ENCODE results near the gene LRP11.
"Not testable (repeated sequence)": the region's sequence is repeated elsewhere in the genome, so short reads cannot be mapped to it uniquely, and the experiment has no call there.

LRP11 gene, protein sequence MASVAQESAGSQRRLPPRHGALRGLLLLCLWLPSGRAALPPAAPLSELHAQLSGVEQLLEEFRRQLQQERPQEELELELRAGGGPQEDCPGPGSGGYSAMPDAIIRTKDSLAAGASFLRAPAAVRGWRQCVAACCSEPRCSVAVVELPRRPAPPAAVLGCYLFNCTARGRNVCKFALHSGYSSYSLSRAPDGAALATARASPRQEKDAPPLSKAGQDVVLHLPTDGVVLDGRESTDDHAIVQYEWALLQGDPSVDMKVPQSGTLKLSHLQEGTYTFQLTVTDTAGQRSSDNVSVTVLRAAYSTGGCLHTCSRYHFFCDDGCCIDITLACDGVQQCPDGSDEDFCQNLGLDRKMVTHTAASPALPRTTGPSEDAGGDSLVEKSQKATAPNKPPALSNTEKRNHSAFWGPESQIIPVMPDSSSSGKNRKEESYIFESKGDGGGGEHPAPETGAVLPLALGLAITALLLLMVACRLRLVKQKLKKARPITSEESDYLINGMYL

DNA sequence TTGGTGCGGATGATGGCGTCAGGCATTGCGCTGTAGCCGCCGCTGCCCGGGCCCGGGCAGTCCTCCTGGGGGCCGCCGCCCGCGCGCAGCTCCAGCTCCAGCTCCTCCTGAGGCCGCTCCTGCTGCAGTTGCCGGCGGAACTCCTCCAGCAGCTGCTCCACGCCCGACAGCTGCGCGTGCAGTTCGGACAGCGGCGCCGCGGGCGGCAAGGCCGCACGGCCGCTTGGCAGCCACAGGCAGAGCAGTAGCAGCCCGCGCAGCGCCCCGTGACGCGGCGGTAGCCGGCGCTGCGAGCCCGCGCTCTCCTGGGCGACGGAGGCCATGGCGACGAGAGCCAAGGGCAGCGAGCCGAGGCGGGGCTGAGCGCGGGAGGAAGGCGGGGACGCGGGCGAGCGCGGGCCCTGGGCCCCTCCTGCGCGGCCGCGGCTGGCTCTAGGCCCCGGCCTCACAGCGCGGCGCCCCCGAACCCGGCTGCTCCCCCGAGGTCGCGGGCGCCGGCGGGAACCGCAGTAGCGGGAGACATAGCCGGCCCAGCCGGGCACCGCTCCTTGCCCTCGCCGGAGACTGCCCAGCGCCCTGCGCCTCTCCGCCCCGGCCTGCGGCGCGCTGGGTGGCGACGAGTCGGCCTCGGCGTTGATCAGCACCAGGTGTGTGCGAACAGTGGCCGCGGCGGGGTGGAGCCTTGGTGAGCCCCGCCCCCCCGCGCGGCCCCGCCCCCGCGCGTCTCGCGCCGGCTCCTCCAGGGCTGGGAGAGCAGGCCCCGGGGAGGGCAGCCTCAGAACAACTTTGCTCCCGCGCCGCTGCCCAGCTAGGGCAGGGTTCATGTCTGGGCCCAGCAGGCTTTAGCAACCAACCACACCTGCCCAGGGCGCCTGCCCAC lies at the start of gene LRP11:
Gene LRP11 (minus strand): TSS at position 662 of the 880 bp plus-strand sequence. CDS start 339 bp downstream, at position 323.
- peak; percentile 50 to 64 for DNase-seq (ENCODE audit: low read depth in 2 of 2)

DNA sequence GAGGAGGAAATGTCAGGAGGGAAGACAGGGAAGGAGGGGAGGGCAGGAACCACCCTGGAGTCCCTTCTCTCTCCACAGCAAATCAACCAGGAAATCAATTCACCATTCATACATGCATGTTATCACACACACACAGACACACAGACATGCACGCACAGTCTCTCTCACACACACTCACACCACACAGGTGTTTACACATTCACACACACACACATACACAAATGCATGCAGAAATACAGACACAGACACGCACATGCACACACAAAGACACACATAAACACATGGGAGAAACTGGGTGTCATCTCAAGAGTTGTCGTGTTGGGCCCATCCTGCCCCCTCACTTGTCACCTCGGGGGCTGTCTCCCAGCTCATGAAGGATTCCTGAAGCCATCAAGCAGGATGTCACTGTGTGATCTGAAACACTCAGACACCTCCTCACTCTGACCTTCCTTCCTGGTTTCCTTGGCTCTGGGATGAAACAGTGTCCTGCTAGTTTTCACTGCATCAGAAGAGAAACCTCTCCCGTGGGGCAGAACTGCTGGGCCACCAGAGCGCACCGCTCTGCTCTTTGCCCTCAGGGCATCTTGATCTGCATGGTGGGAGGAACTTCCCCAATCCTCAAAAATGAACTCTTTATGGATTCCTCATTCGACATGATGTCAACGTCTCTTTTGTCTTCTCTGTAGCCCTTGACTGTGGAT lies 49.5 kb upstream of the LRP11 start:
- DNase-seq (ENCODE audit: low read depth in 2 of 2): no peak

DNA sequence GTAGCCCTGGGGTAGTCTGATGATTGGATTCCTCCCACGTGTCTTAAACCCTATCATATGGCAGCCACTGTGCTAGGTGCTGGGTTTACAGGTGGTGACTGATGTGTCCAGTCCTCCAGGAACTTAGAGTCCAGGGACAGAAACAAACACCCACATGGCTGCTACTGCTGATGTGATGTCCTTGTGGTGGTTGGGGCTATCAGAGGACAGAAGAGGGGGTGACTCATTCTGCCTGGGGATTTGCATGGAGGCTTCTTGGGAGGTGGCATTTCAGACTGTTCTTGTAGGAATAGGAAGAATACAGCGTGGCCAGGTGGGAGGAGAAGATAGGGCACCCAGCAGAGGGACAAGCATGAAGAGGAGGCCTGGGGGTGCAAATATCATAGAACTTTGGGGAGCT lies 48.9 kb upstream of the LRP11 start:
- DNase-seq (ENCODE audit: low read depth in 2 of 2): no peak

DNA sequence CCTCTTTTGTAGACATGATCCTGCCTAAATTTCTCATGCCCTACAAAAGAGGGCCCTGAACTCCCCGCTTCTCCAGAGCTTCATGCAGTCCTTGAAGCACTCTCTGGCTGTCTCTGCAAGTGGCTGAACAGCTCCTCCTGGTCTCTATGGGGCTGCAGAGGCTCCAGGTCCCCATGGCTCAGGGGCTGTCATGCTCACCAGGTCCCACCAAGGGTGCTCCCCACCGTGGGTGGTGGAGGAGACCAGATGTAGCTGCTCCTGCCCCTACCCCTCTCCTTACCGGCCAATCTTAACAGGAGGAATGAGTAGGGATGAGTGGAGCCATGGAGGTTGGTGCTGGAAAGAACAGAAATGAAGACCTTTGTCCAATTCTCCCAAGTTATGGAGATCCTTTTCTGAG lies 48.5 kb upstream of the LRP11 start:
- DNase-seq (ENCODE audit: low read depth in 2 of 2): not testable (repeated sequence)

DNA sequence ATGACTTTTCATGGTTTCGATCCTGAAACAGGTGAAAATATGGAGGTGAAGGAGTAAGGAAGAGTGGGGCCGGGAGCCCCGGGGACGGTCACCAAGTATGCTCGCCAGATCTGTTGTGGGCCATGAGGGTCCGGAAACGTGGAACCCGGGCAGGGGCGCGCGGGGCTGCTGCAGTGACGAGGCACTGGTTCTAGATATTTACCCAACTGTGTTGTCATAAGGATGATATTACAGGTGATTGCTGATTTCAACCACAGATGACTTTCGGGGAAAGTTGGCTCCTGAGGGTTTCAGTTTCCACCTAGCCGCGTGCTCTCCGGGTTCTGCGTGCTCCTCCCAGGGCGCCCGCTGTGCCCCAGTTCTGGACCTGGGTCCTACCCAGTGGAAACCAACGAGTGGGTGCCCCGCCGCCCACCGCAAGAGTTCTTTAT lies 46.6 kb upstream of the LRP11 start:
- DNase-seq (ENCODE audit: low read depth in 2 of 2): no peak

DNA sequence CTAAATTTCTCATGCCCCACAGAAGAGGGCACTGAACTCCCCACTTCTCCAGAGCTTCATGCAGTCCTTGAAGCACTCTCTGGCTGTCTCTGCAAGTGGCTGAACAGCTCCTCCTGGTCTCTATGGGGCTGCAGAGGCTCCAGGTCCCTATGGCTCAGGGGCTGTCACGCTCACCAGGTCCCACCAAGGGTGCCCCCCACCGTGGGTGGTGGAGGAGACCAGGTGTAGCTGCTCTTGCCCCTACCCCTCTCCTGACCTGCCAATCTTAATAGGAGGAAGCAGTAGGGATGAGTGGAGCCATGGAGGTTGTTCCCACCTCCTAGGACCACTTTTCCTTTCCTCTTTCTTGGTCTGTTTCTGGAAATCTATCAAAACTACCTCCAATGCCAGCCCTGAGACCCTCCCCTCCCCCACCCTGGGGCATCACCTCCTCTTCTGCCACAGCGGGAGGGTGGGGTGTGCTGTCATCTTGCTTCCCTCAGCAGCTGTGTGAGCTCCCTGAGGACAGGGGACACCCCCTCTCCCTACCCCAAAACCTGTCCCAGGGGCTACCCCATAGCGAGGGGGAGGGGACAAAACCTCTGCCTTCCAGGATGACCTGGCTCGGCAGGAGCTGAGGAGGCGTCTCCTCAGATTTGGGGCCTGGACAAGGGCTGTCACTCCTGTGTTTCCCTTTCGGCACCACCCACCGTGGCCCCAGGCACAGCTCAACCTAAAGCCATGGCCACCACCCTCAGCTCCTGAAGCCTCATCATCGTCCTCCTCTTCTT lies 45.7 kb upstream of the LRP11 start:
- no peak for DNase-seq (ENCODE audit: low read depth in 2 of 2)

DNA sequence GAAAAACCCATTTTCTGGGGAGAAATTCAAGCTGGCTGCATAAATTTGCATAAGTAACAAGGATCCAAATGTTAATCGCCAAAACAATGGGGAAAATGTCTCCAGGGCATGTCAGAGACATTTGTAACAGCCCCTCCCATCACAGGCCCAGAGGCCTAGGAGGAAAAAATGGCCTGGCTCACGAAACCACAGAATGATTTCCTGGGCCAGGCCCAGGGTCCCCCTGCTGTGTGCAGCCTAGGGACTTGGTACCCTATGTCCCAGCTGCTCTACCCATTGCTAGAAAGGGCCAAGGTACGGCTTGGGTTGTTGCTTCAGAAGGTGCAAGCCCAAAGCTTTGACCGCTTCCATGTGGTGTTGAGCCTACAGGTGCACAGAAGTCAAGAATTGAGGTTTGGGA lies 44.3 kb upstream of the LRP11 start:
- DNase-seq (ENCODE audit: low read depth in 2 of 2): not testable (repeated sequence)

DNA sequence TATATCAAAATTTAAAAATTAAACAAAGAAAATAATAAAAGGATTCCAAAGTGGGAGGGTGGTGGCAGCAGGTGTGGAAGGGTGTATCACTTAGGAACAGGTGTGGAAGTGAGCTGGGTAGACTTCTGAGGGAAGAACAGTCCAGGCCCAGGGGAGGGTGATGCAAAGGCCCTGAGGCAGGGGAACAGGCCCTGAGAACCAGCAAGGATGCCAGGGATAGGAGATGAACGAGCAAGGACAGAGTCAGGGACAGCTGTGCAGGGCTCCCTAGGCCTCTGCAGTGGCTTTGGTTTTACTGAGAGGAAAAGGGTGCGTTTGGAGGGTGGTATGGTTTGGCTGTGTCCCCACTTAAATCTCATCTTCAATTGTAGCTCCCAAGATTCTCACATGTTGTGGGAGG lies 43.2 kb upstream of the LRP11 start:
- DNase-seq (ENCODE audit: low read depth in 2 of 2): no peak

DNA sequence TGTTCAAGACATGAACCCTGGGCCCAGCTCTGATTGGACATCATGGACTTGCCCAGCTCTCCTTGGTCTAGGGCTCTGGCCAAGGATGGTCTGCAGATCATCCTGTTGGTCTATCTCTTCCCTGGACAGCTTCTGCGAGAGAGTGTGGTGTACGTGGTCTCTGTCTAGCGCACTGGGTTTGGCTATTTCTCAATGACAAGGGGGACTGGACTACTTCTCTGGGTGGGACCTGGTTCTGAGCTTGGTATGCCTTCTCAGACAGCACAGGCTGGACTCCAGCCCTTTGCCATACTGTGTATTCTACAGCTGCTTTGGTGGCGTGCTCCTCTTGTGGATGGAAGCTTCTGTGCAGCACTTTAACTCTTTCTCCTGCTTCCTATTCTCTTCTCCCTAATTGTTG lies 42.2 kb upstream of the LRP11 start:
- no peak for DNase-seq (ENCODE audit: low read depth in 2 of 2)

DNA sequence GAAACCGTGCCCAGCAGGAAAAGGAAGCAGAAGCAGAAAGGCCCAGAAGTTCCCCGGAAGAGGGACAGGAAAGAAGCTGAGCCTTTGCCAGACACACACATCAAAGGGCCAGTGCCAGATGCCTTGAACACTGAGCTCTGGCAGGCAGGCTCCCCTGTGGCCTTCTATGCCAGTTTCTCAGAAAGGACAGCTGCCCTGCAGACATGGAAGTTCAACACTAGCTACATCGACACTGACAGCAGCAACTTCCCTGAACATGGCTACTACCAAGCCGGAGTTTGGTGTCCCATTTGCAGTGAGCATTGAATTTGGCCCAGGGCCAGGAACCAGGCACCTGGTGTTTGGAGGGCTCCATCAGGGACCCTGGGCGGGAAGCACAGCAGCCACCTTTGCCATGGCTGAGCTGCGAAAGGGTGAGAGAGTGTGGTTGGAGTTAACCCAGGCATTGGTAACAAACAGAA lies 41.8 kb upstream of the LRP11 start:
- DNase-seq (ENCODE audit: low read depth in 2 of 2): no peak

DNA sequence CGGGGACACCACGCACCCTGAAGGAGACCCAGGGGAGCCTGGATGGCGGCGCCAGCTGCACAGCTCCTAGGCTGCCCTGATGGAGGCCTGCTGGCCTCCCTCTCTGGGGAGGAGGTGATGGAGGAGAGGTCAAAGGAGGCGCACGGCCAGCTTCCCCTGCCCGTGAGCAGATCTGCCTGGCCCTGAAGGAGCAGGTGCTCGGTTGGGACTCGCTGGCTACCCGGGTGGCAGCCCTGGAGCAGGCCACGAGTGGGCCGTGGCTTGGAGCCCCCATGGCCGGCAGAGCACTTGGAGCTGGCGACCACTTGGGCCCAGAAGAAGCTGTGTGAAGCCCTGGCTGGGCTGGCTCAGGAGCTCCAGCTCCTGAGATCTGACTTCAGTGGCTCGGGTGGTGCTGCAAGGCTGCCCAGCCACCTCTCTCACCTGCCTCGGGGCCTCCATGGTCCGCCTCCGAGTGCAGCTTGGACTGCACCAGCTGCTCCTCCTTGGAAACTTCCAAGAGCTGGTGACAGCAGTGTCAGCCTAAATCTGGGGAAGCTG lies 41.3 kb upstream of the LRP11 start:
- DNase-seq (ENCODE audit: low read depth in 2 of 2): no peak

DNA sequence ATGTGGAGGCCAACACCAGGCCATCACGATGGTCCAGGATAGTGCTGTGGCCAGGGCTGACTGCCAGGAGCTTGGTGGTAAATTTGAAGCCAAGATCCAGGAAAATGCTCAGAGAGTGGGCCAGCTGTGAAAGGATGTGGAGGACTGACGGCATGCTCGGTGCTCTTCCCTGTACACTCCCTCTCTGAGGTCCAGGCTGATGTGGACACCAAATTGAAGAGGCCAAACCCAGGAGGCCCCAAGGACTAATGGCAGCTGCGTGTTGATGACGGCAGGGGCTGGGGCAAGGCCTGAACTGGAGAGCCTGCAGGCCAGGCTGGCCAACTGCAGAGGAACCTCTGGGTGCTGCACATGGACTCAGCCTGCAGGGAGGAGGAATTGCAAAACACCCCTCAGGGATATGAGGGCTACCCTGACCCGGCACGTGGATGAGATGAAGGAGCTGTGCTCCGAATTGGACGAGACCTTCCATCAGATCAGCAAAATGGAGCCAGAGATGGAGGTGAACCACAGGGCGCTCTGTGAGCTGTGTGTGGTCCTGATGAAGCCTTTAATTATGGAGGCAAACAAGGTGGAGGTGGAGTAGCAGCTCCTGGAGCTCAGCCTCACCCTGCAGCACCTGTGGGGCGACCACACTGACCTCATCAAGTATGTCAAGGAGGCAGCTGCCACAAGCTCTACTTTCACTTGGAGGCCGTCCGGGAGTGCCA lies 40.7 kb upstream of the LRP11 start:
- DNase-seq (ENCODE audit: low read depth in 2 of 2): no peak

DNA sequence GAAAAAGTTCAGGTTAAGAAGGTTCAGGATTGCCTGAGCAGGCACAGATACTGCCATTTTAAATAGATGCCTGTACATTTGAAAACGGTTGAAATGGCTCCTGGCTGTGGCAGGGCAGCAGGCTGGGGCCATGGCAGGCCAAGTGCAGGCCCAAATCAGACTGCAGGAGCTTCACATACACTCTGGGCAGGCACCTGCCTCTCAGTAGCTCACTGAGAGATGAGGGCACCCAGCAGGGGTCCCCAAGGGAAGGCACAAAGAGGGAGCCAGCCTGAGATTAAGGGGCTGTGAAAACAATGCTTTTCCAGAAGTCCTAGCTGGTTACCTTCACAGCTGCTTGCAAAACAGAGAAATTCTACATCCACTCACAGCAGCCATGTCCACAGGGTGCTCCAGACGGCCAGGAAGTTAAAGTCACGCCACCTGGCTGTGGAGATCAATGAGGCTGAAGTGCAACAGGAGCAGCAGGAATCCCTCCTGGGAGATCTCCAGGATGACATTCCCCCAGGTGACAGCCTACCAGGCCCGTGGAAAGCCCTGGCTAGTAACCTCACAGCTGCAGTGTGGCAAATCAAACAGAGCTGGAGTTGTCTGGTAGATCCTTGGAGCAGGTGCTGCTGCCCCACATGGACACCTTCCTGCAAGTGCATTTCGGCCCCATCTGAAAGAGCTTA lies 39.9 kb upstream of the LRP11 start:
- DNase-seq (ENCODE audit: low read depth in 2 of 2): no peak

DNA sequence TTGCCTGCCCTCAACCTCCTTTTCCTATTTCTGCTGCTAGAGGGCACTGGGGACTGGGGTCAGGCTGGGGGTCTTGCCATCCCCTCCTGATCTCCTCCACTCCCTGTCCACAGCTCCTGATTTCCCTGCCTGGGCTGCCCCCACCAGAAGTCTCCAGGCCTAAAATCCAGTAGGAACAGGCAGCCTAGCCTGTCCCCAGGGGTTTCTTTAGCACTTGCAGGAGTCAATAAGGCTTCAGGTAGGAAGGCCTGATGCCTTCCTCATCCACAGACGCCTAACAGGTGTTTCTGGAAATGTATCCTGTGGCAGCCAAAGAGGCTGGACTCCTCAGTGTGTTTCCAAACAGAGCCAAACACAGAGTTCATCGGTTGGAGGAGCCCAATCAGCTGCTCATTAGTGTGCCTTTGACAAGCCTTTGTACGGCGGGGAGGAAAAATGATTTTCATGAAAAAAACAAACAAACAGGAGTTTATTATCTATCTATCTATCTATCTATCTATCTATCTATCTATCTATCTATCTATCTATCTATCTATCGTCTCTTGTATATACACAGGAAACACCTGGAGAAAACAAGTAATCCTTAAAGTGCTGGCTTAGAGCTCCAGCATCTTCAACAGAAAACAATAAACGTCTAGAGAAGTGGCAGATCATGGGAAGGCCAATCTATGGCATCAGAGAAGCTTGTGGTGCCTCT lies 37.4 kb upstream of the LRP11 start:
- no peak for DNase-seq (ENCODE audit: low read depth in 2 of 2)

DNA sequence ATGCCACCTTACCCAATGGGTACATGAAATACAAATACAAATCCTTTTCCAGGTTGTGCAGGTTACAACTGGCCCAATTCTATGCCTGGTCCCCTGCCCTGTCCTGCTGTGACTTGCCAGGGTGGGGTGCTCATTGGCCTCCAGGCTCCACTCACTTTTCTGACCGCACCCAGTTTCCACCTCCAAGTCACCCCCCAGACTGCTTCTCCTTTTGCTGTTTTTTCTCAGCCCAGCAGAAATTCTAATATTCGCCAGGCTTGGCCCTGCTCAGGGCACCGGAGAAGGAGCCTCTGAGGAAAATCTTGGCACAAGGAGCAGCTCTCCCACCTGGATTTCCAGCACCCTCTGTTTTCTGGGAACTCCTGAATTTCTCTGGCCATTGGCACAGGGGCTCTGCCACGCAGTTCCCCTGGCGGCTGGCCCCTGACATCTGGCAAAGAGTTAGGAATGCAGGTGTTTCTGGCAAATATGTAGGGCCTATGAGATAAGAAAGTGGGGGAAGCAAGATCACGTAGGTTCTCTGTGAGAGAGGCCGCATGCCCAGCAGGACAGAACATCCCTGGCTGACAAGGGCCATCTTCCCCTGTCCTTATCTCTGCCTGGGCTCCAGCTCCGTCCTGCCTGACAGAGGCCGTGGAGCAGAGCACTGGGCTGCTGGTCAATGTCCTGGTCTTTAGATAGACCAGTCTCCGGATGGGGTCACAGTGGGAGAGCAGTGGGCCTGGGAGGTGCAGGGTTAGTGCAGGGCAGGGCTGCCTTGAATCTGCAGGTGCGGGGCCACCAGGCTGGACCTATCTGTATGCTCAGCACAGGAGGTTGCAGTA lies 36.7 kb upstream of the LRP11 start:
- DNase-seq (ENCODE audit: low read depth in 2 of 2): no peak

DNA sequence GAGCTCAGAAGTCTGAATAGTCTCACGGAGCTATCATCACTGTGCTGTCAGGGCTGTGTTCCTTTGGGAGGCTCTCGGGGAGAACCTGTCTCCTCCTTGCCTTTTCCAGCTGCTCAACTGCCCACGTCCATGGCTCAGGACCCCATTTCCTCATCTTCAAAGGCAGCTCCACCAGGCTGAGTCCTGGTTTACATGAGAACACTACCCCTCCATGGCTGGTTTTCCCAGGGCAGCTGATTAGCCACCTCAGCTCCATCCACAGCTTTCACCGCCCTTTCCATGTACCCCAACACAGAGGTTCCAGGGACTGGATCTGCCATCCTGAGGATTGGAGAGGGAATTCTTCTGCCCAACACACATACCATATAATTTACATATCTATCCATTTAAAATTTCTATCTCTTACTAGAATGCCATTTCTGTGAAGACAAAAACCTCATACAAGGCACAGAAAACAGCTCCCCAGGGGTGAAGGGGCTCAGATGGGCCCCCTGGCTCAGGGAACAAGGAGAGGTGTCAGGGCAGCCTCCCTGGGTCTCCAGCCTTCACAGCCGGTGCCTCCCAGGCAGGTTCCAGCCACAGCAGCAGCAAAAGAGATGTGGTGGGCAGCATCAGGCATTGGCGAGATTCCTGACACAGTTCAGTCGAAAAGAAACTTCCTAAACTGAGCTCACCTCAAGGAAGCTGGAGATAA lies 35.9 kb upstream of the LRP11 start:
- DNase-seq (ENCODE audit: low read depth in 2 of 2): no peak

DNA sequence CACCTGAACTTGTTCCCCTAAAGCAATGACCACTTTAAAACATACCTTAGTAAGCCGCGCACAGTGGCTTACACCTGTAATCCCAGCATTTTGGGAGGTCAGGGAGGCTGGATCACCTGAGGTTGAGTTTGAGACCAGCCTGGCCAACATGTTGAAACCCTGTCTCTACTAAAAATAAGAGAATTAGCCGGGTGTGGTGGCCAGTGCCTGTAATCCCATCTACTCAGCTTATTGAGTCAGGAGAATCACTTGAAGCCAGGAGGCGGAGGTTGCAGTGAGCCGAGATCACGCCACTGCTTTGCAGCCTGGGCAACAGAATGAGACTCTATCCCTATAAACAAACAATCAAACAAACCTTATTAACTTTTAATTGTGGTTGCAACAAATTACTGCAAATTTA lies 35.3 kb upstream of the LRP11 start:
- no peak for DNase-seq (ENCODE audit: low read depth in 2 of 2)

DNA sequence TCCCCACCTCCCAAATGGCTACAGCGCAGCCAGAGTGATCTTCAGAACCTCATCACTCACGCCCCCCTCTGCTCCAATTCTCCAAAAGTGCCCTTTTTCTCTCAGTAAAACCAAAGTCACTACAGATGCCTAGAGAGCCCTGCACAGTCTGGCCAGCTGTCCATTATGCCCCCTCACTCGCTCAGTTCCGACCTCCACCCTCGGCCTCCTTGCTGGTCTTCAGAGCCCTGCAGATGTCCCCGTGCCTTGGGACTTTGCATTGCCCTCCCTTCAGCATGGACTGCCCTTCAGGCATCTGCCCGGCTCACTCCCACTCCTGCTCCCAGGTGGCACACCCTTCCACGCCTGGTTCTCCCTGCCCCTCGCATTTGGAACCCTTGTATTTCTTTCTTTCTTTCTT lies 34.8 kb upstream of the LRP11 start:
- no peak for DNase-seq (ENCODE audit: low read depth in 2 of 2)

All from stimulated activated CD8-positive, alpha-beta memory T cell treated with anti-CD3 and anti-CD28 coated beads, Interleukin-15, amount 100 ng/mL, for 4 hours (primary cell).